NT2/D1 (cell line): ENCODE results near the gene TMEM242.

ENCODE experiments used
- SUZ12 ChIP-seq: IDR thresholded peaks from 2 replicates; pipeline ENCODE4 v1.6.1; 2011; ENCODE audit not compliant: insufficient read length, insufficient read depth; ENCODE audit errors: extremely low read depth
- YY1 ChIP-seq: IDR thresholded peaks from 2 replicates; pipeline ENCODE4 v1.6.1; 2011; ENCODE audit not compliant: insufficient read length, insufficient read depth

DNA sequence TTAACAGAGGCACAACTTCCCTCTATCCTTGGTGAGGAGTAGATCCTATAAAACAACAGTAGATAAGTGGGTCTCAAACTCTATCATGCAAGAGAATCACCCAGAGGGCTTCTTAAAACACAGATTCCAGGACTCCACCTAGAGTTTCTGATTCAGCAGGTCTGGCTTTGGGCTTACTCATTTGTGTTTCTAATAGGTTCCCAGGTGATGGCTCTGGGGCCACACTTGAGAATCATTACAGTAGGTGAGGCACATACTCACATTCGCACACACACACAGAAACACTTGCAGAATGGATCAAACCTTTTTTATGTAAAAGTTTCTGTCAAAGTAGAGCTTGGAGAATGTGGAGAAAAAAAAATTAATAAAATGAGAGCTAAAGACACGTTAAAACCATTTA lies 52.4 kb downstream of the TMEM242 start:
- TF ChIP-seq YY1: no peak
- TF ChIP-seq SUZ12: no peak
